ENCODE data around the gene OR5T2. TPM values are rescaled to one million over a fixed set of nuclear protein-coding genes. Genes with fewer than 3 reads are reported as not detected.

OR5T2 gene
- total and polyA plus RNA-seq, 2 experiments from 2014 or later = not detected

GRCh38 chr11:56196705-56197104 lies 37.4 kb downstream of the OR5T2 start (continued):
- TF ChIP-seq STAT1 (IDR thresholded peaks at IDR 0.05; ENCODE audit: unreplicated experiment) = no peak

DNA sequence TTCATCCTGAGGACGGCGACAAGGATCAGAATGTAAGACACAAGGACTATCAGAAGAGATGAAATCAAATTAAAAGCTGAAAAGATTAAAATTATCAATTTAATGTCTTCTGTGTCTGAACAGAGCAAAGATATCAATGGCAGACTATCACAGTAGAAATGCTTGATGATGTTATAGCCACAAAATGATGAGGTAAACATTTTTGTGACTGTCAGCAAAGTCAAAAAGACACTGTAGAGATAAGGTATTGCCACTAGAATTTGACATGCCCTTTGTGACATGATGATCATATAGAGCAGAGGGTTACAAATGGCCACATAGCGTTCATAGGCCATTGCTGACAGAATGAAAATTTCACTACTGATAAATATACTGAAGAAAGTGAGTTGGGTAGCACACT lies 45.5 kb downstream of the OR5T2 start:
- no peak overlapping the region for H2AFZ ChIP-seq
- Mint-ChIP-seq H3K4me3 (no peak overlapping the region), H3K4me1 (no peaks in the 10 kb centered on the region), H3K27me3 (ENCODE audit: insufficient read depth, low read depth, poor library complexity) (no peaks in the 10 kb centered on the region), H3K36me3 (ENCODE audit: low read depth) (no peaks in the 10 kb centered on the region), H3K9me3 (no peaks in the 10 kb centered on the region; the same call in 2 of the 3 replicates), H3K27ac (no peak overlapping the region)
- H3K4me2 ChIP-seq = no peak overlapping the region
- H3K9me2 ChIP-seq (ENCODE audit: insufficient read depth) = 0 out of 2 replicates have a peak, but pooled peaks cover 5% of the 10 kb centered on the region
- no peak overlapping the region for H3K4me3 ChIP-seq
- H3K27me3 ChIP-seq (ENCODE audit: insufficient read depth) = no peaks in the 10 kb centered on the region
- H3K27ac ChIP-seq (ENCODE audit: low read depth) = no peak overlapping the region
- no peaks in the 10 kb centered on the region for H3F3A ChIP-seq (replicated peaks; ENCODE audit: low read depth)
- no peak for TF ChIP-seq ZNF114 (CRISPR knock-in tag; IDR thresholded peaks at IDR 0.05)
- TF ChIP-seq EZH2 (IDR thresholded peaks at IDR 0.05; ENCODE audit: low read depth, unreplicated experiment) = no peak
- TF ChIP-seq CTCF (conservative IDR thresholded peaks at IDR 0.05; ENCODE audit: low read depth in 2 of 2) = no peak
- TF ChIP-seq ETS1 (IDR thresholded peaks at IDR 0.05) = no peak
- no peak for TF ChIP-seq NANOG (IDR thresholded peaks at IDR 0.05; ENCODE audit: borderline replicate concordance)
- TF ChIP-seq REST (IDR thresholded peaks at IDR 0.05; ENCODE audit: unreplicated experiment) = no peak
- TF ChIP-seq, protein P1, sequence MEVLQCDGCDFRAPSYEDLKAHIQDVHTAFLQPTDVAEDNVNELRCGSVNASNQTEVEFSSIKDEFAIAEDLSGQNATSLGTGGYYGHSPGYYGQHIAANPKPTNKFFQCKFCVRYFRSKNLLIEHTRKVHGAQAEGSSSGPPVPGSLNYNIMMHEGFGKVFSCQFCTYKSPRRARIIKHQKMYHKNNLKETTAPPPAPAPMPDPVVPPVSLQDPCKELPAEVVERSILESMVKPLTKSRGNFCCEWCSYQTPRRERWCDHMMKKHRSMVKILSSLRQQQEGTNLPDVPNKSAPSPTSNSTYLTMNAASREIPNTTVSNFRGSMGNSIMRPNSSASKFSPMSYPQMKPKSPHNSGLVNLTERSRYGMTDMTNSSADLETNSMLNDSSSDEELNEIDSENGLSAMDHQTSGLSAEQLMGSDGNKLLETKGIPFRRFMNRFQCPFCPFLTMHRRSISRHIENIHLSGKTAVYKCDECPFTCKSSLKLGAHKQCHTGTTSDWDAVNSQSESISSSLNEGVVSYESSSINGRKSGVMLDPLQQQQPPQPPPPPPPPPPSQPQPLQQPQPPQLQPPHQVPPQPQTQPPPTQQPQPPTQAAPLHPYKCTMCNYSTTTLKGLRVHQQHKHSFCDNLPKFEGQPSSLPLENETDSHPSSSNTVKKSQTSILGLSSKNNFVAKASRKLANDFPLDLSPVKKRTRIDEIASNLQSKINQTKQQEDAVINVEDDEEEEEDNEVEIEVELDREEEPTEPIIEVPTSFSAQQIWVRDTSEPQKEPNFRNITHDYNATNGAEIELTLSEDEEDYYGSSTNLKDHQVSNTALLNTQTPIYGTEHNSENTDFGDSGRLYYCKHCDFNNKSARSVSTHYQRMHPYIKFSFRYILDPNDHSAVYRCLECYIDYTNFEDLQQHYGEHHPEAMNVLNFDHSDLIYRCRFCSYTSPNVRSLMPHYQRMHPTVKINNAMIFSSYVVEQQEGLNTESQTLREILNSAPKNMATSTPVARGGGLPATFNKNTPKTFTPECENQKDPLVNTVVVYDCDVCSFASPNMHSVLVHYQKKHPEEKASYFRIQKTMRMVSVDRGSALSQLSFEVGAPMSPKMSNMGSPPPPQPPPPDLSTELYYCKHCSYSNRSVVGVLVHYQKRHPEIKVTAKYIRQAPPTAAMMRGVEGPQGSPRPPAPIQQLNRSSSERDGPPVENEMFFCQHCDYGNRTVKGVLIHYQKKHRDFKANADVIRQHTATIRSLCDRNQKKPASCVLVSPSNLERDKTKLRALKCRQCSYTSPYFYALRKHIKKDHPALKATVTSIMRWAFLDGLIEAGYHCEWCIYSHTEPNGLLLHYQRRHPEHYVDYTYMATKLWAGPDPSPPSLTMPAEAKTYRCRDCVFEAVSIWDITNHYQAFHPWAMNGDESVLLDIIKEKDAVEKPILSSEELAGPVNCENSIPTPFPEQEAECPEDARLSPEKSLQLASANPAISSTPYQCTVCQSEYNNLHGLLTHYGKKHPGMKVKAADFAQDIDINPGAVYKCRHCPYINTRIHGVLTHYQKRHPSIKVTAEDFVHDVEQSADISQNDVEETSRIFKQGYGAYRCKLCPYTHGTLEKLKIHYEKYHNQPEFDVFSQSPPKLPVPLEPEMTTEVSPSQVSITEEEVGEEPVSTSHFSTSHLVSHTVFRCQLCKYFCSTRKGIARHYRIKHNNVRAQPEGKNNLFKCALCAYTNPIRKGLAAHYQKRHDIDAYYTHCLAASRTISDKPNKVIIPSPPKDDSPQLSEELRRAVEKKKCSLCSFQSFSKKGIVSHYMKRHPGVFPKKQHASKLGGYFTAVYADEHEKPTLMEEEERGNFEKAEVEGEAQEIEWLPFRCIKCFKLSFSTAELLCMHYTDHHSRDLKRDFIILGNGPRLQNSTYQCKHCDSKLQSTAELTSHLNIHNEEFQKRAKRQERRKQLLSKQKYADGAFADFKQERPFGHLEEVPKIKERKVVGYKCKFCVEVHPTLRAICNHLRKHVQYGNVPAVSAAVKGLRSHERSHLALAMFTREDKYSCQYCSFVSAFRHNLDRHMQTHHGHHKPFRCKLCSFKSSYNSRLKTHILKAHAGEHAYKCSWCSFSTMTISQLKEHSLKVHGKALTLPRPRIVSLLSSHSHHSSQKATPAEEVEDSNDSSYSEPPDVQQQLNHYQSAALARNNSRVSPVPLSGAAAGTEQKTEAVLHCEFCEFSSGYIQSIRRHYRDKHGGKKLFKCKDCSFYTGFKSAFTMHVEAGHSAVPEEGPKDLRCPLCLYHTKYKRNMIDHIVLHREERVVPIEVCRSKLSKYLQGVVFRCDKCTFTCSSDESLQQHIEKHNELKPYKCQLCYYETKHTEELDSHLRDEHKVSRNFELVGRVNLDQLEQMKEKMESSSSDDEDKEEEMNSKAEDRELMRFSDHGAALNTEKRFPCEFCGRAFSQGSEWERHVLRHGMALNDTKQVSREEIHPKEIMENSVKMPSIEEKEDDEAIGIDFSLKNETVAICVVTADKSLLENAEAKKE (CRISPR knock-in tag; IDR thresholded peaks at IDR 0.05) = no peak
- no peak for TF ChIP-seq POLR2AphosphoS5 (IDR thresholded peaks at IDR 0.05; ENCODE audit: low read depth)
- TF ChIP-seq EZH2phosphoT487 (IDR thresholded peaks at IDR 0.05; ENCODE audit: unreplicated experiment) = no peak
- no peak for TF ChIP-seq STAT1 (IDR thresholded peaks at IDR 0.05; ENCODE audit: unreplicated experiment)
- no peak for TF ChIP-seq CREB1 (CRISPR knock-in tag; IDR thresholded peaks at IDR 0.05; ENCODE audit: low read depth)
- TF ChIP-seq JUNB (IDR thresholded peaks at IDR 0.05; ENCODE audit: unreplicated experiment) = no peak
- TF ChIP-seq ZNF331 (CRISPR knock-in tag; IDR thresholded peaks at IDR 0.05; ENCODE audit: low read depth) = no peak
- no peaks in the 10 kb centered on the region for H4K20me1 ChIP-seq (replicated peaks; ENCODE audit: insufficient read depth)
- H3K79me2 ChIP-seq (replicated peaks; ENCODE audit: insufficient read depth) = no peaks in the 10 kb centered on the region
- ATAC-seq (no peak), DNase-seq (ENCODE audit: low spot score) (no peak)
- H3K4me1 ChIP-seq (ENCODE audit: insufficient read depth) = no peaks in the 10 kb centered on the region
- no peaks in the 10 kb centered on the region for H3K36me3 ChIP-seq (ENCODE audit: insufficient read depth)
